Measurements from ENCODE around the gene IL17F.

Gene IL17F

GRCh38 chr6:52244400-52244799, at the start of gene IL17F:
IL17F (minus strand) TSS chr6:52244500; CDS start chr6:52244429, 71 bp downstream.
- no peak for DNase-seq

- DNase-seq, result no peak
These were observed 48.8 kb upstream of the IL17F start for GRCh38 chr6:52293067-52293466.

GRCh38 chr6:52288841-52289240, 44.5 kb upstream of the IL17F start:
- DNase-seq, result no peak

- no peak for DNase-seq
These were observed 43.9 kb upstream of the IL17F start for GRCh38 chr6:52288216-52288615.

- DNase-seq, result peak in 37 of 56 donors; percentile 1 to 86 (median 31)
These were observed 42.6 kb upstream of the IL17F start for GRCh38 chr6:52286798-52287432.

- DNase-seq, result peak in 1 of 56 donors; percentile 56
These were observed 41.1 kb upstream of the IL17F start for GRCh38 chr6:52285177-52286068.

- DNase-seq, result peak; percentile 70 to 100 (median 97)
These were observed 40.3 kb upstream of the IL17F start, which contains the start of gene MCM3 for GRCh38 chr6:52284460-52285176. MCM3 (minus strand) TSS chr6:52284742; CDS start chr6:52284674, 68 bp downstream.

- DNase-seq, result peak in 1 of 56 donors; percentile 40
These were observed 39.8 kb upstream of the IL17F start for GRCh38 chr6:52284131-52284459.

- no peak for DNase-seq
These were observed 38.8 kb upstream of the IL17F start for GRCh38 chr6:52283111-52283510.

- DNase-seq, result no peak
These were observed 31.8 kb upstream of the IL17F start for GRCh38 chr6:52276130-52276529.

- DNase-seq, result no peak
These were observed 27.7 kb upstream of the IL17F start for GRCh38 chr6:52271852-52272460.

- peak in 44 of 56 donors; percentile 2 to 79 (median 22) for DNase-seq
These were observed 19.6 kb upstream of the IL17F start for GRCh38 chr6:52263709-52264540.

- no peak for DNase-seq
These were observed 18.5 kb upstream of the IL17F start for GRCh38 chr6:52262620-52263344.

- no peak for DNase-seq
These were observed 16.9 kb upstream of the IL17F start for GRCh38 chr6:52261229-52261628.

- no peak for DNase-seq
These were observed 16.3 kb upstream of the IL17F start for GRCh38 chr6:52260634-52261033.

- DNase-seq, result no peak
These were observed 11.1 kb upstream of the IL17F start for GRCh38 chr6:52255434-52255833.

- DNase-seq, result no peak
These were observed 10.6 kb upstream of the IL17F start for GRCh38 chr6:52254731-52255378.

- no peak for DNase-seq
These were observed 9.2 kb upstream of the IL17F start for GRCh38 chr6:52253494-52253893.

GRCh38 chr6:52251113-52251512, 6.8 kb upstream of the IL17F start:
- DNase-seq, result no peak
